T-helper 2 cell treated with Interferon-gamma antibody and Interleukin-4, amounts not matched to agents 100 ng/mL and 5 ng/mL, for 36 hours (primary cell): ENCODE data around the gene ZBTB18. TPM values are rescaled to one million over a fixed set of nuclear protein-coding genes. Genes with fewer than 3 reads are reported as not detected.

Source experiments
- intact Hi-C: fragments of 100-400 bp; cut with micrococcal nuclease; formaldehyde crosslinking; loops from one replicate; pipeline ENCODE4 v1.15.1; 2023
- total RNA-seq: library from RNA; stranded (reverse); gene quantifications from 2 replicates; pipeline ENCODE4 v1.2.3, GENCODE V29; 2022

The ZBTB18 gene
- total RNA-seq, 1 donor from 2014 or later = 7.0 TPM

DNA sequence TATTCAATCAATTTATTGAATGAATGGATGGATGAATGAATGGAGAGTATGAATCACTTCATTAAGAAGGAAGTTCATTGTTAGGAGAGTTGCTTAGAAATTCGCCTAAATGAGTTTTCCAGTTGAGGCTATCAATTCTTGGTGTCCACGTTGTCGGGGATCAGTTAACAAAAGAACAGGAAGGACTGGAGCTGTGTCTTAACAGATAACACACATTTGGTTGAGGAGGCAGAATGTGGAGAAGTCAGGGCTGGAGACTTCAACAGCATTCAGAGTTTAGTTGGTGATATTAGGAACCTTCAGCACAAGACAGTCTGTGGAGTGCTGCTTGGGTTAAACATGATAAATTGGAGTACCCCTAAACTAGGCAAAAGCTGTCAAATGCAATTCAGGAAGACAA is 33.7 kb downstream of the ZBTB18 start:
- intact Hi-C loops = no loop called here

DNA sequence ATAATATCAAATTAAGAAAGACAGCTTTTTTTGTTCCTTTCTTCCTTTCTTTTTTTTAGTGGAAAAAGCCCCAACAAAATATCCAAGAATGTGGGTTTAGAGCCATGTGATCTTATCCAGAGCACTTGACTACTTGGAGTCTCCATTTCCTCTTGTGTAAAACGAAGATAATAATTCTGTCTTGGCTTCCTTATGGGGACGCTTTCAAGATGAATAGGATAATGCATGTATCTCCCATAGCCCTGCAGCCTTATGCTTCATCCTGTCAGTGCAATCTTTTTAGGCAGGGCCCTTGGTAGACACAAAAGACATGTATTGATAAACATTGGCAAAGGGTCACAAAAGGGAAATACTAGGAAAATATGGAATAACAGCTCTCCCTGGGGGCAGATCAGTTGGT is 34.8 kb downstream of the ZBTB18 start:
- intact Hi-C loops = no loop called here

DNA sequence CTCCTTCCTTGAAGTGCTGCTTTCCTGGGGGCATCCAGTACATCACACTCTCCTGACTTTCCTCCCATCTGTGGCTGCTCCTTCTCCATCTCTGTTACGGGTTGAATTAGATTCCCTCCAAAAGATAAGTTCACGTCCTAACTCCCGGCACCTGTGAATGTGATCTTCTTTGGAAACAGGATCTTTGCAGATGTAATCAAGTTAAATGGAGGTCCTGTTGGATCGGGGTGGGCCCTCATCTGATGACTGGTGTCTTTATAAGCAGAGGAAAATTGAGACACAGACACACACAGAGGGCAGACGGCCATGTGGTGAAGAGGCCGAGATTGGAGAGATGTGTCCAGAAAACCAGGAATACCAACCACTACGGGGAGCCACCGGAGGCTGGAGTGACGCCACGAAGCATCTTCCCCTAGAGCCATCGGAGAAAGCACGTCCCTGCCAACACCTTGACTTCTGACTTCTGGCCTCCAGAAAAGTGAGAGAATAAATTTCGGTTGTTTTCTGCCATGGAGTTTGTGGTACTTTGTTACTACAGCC is 36.0 kb downstream of the ZBTB18 start:
- intact Hi-C loops = no loop called here

DNA sequence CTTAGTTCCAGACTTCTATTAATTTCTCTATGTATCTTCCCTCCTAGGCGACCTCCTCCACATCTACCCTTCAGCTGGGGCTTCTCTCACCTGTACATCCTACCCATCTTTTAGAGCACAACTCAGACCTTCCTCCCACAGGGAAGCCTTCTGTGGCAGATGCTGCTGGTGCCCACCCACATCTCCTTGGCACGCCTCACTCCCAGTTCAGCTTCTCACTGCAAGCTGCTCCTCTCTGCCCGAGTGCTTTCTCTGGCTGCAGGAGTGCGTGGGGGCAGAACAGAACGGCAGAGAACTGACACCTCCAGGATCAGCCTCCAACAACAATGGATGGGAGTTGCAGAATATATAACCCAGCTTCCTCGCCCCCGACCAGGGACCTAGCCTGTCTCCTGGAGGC is 36.5 kb downstream of the ZBTB18 start:
- intact Hi-C loops = no loop called here

DNA sequence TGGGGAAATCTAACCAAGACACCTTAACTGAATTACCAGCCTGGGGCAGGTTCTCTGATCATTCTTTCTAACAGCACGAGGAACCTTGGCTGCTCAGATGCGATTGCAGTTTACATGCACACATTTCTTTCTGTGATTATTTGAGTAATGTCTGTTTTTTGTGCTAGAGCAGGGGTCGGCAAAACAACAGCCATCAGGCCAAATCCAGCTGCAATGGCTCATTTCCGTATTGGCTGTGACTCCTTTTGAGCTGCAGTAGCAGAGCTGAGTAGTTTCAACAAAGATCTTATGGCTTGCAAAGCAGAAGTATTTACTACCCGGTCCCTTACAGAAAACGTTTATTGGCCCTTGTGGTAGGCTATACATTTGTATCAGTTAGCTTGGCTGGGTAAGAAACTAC is 37.1 kb downstream of the ZBTB18 start:
- intact Hi-C loops = no loop called here

DNA sequence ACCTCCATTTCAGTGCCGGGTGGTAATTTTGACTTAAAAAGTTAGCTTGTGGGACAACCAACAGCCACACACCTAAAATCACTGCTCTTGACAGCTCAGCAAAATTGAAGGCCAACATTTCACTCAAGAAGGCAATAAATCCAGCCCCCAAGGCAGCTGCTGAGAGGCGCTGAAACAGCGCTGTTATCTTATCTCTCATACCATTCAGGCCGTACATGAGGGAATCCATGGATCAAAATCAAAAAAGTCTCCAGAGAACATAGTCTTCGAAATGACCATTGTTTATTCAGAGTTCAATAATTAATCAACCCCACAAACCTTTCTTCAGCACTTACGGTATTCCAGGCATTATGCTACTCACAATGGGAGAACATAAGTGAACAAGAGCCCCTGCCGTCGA is 38.5 kb downstream of the ZBTB18 start:
- intact Hi-C loops = no loop called here

DNA sequence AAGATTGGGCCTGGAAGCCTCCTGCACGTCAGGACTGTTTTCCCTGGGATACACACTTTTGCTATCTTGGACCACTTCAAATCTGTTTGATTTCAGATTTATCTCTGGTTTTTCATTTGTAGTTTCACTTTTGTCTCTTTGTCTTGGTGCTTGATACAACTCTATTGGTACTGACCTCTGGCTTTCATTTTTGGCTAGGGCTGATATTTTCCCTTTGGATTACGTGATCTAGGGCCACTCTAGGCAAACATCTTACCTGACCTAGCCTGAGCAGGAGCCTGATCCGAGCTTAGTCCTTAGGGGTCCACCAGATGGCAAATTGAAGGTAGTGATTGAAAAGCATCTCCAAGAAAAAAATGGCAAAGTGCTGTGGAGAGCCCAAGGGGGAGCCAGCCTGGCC is 39.6 kb downstream of the ZBTB18 start:
- intact Hi-C loops = no loop called here

DNA sequence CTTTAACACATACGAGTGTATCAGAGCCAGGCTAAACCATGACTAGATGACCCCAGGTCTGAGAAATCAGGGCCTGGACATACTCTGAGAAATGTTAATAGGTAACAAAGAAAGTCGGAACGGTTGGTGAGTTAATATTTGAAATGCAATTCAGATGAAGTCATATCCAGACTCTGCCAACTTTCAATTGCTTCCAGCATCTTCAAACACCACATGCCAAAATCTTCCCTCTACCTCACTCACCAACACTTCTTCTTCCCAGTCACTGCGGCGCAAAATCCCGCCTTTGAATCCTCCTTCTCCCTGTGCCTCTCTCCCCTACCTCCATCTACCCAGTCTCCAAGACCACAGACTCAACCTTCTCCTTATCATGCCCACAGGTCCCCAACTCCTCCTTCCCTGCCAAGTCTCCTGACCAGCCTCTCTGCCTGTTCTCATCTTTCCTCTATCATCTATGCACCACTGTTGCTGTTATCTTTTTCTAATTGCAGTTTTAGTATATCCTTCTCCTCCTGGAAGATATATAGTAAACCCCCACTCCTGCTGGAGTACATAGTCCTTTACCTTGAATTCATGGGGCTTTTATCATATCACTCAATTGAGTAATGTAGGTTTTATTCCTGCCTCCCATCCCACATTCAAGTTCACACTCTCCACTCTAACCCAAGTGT is 41.3 kb downstream of the ZBTB18 start:
- intact Hi-C loops = no loop called here

DNA sequence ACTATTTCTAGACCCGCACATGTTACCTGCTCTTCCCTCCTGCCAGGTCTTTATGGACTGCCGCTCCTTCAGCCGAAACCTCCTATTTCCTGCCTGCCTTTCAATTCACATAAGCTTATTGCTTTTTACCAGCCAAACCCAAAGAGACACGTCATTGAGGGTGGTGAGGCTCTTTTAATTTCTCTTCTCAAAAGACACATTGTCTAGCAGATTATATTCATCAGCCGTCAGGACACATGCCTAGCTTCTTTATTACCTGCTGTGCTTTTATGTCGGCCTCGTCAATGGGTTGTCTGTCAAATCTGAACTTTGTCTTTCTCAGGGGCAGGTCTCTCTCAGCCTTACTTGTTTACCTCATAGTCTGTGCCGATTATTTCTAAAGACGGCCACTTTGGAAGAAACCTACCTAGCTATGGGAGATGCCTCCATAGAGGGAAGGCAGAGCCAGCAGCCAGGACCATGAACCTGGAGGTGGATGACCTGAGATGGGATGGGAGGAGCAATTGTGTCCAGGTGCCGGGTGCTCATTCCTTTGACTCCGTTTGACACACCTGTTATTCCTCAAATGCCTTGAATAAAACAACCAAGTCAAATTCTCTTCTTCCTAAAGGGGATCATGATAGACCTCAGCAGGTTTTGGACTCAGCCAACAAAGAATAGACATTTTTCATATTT is 42.0 kb downstream of the ZBTB18 start:
- intact Hi-C loops = no loop called here

DNA sequence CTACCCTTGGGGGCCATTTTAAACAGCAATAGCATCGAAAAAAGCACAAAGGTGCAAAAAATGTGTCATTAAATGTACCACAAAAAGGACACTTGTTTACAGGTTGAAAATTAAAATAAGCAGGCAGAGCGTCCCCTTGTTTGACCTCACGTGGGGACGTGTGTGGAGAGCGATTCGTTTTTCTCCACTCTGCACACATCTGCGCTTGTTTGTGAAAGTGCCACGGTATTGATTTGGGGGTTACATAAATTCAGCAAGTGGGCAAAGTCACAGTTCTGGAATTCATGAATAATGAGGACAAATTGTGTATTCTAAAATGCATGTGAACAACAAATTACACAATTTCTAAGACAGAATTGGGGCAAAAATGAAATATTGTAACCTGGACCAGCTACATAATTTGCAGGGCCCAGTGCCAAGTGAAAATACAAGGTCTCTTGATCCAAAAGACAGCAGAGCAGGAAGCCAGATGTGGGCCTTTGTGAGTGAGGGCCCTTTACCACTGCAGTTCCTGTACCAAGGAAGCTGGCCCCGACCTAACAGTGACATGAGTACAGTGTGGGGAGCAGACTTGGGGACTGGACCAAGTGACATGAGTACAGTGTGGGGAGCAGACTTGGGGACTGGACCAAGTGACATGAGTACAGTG is 43.9 kb downstream of the ZBTB18 start:
- intact Hi-C loops = no loop called here

DNA sequence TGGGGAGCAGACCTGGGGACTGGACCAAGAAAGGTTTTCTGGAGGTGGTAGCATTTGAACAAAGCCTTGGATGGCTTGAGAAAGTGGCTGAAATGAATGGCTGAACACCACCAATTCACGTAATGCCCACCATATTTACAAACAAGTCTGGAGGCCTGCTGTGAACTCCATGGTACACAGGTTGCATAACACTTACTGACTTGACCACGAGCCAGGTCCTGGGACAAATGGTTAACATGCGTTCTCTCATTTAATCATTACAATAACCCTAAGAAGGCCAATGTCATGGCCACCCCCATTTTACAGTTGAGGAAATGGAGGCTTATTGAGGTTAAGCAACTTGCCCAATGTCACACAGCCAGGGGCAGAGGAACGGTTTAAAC is 44.4 kb downstream of the ZBTB18 start:
- intact Hi-C loops = no loop called here

DNA sequence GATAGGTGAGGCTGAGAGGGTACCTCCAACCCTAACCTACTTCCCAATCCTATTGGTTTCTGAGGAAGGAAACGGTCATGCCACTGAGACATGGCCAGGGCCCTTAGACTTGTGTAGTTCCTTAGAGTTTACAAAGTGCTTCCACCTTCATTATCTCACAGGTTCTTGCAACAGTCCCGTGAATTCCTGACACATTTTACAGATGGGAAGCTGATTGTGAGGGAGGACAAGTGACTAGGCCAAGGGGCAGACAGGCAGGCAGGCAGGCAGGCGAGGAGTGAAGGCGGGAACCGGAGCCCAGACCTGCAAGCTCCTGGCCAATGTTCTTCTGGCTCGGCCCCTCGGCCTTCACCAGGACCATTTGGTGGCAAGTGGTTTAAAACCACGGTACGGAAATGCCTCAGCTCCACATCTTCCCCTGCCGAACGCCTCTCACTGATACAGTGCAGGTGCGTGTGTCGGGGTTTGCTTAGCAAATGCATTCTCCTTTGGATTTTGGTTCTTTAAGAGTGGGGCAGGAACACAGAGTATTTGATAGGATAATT is 45.1 kb downstream of the ZBTB18 start:
- intact Hi-C loops = no loop called here

DNA sequence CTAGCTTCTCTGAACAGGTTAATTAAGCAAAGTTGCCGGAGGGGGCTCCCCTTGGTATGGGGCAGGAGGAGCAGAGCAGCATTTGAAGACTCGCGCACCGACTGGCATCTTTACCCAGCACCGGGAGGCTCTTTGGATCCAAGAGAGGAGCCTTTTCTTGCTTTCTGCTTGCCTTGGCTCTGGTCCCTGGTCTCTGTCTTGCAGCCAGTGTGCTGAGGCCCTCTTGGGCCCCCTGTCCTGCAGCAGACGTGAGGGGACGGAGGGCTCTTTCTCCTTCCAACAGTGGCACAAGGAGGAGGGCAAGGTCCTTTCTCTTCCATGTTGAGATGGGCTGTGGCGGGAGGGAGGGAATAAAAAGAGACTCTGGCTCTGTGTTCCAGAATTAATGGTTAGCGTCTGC is 45.6 kb downstream of the ZBTB18 start:
- intact Hi-C loops = no loop called here

DNA sequence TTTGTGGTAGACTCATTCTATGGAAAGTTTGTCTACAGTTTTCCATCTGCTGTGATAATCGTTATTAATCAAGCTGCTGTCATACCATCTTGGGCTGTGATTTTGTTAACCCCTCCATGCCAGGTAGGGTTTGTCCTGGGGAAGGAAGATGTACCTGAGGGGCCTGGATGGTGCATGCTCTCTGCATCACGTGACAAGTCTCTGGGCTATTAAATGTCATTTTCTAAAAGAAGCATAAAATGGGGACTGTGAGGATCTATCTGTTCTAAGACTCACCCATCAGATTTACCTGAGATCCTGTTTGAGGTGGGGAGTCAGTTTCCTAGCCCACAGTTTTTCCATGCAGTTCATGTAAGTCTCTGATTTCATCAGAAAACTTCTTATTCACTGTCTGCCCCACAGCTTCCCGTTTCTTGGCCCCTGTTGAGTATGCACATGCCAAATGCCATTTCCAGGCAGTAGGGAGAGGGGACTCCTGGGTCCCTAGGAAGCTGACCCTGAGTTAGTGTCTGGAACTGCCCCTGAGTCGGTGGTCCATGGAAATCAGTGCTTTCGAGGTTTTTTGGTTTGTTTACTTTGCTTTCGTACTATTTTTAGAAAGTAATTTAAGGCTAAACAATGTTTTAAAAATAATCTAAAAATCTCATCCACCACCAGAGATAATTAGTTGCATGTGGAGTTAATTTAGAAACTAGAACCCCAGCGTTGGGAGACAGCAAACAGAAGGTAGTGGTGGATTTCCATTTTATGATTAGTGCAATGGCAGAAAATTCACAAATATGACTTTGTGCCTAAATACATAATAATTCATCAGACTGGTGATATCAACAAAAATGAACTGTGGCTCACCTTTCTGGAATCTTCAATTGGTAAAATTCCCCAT is 46.7 kb downstream of the ZBTB18 start:
- intact Hi-C loops = no loop called here

DNA sequence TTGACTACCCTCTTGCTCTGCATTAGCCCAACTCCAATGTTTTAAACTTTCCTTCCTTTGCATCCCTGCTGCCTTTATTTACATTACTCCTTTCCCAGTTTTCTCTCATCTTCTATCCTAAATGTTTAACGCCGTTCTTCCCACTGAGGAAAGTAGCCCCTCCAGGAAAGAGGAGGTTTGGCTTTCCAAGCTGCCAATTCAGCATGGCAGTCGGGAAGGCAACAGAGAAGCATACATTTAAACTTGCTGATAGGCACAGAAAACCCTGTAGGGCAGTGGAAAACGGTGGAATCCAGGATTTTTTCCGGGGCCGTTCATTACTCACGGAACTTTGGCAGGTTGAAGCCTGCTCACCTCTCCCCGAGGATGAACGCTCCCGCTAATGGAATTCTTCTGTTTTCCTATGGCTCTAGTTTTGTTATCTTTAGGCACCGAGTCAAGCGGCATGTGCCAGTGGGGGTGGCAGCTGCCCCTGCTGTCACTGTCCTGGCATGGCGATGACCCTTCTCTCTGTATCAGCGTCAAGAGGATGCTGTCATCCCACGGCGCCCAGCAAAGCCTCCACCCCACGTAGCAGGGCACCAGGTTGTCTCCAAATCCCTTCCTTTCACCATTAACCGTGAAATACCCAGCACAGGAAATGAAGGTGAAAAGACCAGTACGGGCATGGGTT is 48.3 kb downstream of the ZBTB18 start:
- intact Hi-C loops = no loop called here

DNA sequence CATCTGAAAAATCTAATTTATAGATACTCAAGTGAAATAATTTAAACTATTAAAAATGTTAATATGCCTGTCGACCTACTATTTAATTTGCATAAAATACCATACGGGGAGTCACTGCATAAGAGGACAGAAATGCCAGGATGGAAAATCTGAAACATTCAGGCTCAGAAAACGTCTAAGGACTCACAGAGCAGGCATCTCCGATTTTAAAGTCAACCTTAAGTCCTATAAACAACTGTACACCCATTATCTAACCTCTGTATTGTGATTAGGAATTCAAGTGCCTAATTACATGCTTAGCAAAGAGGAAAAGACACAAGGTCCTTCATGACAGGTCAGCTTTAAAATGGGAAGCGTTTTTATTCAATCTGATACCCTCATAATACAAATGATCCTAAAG is 49.2 kb downstream of the ZBTB18 start:
- intact Hi-C loops = no loop called here

DNA sequence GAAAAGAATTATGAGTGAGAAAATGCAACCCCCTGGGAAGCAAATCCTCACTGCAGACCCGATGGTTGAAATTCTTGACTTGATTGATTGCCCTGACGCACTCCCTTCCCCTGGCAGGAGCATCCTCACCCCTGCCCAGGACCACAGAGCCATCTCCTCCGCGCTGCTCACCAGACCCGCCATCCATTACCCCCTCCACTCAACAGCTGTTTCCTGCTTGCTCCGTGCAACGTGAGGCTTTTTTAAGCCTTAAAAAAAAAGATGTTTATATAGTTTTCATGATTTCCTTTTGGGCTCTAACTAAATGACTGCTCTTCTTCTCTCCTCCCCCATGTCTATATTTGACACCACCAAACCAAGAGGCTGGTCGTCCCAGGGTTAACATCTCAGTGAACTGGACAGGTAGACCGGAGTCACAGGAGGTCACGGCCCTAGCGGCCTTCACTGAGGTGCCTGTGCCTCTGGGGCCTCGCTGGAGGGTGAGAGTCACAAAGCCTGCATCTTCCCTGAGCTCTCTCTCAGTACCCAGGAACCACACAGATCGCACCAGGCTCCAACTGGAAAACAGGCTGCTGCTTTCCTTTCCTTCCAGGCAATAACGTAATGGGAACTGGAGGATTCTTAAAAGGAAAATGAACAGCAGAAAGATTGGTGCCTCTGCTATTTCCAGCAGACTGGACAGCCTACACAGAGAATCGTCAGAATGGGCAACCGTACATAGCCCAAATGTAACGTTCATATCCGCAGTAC is 49.8 kb downstream of the ZBTB18 start:
- intact Hi-C loops = no loop called here

DNA sequence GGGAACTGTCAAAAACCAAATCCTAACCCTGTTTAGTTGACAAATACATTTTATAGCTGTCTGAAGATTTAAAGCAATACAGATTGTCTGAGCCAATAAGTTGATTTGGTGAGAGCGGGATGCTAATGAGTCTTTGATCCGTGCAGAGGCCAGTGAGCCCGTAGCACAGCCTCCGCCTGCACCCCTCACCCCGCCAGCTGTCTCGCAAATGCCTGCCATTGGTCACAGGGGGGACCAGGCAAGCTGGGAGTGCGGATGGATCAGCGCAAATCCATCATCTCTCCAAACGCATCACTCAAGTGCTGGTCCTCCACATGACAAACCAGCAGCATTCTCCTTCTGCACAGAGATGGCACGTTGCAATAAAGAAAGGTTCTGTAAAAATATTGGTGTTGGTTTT is 51.0 kb downstream of the ZBTB18 start:
- intact Hi-C loops = no loop called here

DNA sequence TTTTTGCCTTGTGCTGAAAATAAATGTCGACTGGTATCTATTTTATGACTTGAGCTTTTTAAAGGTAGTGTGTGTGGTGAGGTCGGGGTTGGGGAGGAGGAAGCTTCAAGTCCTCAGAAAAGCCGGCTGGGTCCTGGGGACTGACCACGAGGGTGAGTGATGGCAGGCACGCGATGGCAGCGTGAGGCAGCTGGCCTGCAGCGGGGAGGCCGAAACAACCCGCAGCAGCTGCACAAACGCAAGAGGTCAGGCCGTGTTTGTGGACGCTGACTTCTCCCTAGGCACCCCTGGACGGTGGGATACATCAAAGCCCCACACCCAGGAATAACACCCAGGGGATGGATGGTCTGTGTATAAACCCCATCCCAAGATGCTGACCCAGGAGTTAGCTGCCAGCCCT is 51.4 kb downstream of the ZBTB18 start:
- intact Hi-C loops = no loop called here
